HG03442 (cell line): ENCODE results near the gene BRSK2.
"Not testable (repeated sequence)": the region's sequence is repeated elsewhere in the genome, so short reads cannot be mapped to it uniquely, and the experiment has no call there.

Experiments
- ATAC-seq: cut with Tn5 transposase; IDR thresholded peaks from one replicate; pipeline ENCODE4 v1.9.1; 2021; ENCODE audit warnings: mild to moderate bottlenecking, moderate library complexity; ENCODE audit not compliant: unreplicated experiment

Gene BRSK2

DNA sequence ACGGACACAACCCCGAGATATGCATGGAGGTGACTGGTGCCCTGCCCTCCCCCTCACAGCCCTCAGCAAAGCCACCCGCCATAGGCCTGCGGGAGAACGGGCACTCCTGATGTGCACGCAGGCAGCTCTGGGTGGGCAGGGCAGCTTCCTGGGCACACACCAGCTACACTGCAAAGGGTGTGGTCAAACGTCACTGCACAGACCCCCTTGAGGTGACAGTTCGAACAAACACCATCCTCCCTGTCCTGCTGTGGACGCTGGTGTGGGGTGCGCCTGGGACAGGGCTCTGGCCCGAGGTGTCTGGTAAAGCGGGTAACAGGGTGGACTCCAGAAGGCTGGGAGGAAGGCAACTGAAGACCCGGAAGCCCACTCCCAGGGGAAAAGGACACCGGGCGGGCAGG is 118.8 kb downstream of the BRSK2 start:
- ATAC-seq: no peak

- no peak for ATAC-seq
Observed at GRCh38 chr11:1508986-1509385, 119.3 kb downstream of the BRSK2 start.

DNA sequence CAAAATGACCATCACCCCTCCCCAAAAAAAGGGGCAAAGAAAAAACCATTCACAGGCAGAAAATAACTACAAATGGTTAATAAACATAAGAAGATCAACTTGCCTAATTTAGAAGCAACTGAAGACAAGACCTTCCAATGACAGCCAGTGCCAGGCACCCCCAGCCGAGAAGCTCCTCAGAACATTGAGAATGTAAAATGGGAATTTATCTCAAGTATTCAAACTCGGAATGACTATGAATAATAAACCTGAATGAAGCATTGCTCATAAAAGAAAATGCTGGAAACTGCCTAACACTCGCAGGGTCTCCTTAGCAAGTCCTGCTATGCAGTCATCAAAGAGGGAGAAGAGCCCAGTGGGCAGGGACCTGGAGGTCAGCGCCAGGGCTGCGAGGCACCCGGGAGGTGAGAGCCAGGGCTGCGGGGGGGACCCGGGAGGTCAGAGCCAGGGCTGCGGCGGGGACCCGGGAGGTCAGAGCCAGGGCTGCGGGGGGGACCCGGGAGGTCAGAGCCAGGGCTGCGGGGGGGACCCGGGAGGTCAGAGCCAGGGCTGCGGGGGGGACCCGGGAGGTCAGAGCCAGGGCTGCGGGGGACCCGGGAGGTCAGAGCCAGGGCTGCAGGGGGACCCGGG is 120.0 kb downstream of the BRSK2 start:
- no peak for ATAC-seq

GRCh38 chr11:1510351-1510750 is 120.6 kb downstream of the BRSK2 start:
- not testable (repeated sequence) for ATAC-seq

GRCh38 chr11:1510928-1511327 is 121.2 kb downstream of the BRSK2 start:
- ATAC-seq: no peak

DNA sequence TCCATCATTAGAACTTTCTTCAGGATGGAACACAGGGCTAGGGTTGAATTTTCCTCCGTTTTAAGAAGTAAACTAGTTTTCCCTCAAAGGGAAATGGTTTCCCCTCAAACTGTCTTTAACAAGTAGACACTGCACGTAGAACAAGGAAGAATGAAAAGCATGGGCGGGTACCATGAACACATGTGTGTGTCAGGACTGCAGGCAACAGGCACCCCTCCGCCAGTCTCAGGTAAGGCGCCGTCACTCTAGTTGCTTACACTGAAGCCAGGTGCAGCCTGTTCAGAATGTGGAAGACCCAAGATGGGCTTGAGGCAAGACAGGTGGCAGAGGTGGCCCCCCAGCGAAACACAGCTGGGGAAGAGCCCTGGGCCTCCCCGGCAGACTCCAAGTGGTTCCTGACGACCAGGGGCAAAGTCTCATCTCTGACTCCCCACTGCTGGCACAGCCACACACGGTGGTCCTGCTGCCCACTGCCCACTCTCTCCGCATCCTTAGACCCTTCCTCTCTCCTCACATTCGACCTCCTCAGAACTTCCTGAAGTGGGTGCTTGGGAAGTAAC is 122.3 kb downstream of the BRSK2 start:
- no peak for ATAC-seq
